Memory B cell (primary cell): ENCODE data around the gene CDH13.

Experiments used
- ATAC-seq: fragments of 150-1000 bp; cut with Tn5 transposase; 2 replicates; pipeline ENCODE4 v1.10.0; 2021; ENCODE audit warnings: low read depth, mild to moderate bottlenecking, moderate library complexity
- DNase-seq, 2 donors: peaks; one replicate each; pipeline ENCODE4 v3.0.0; 2022; ENCODE audit warnings: low spot score in 2 of 2
- H3K27ac Mint-ChIP-seq: one replicate; pipeline ENCODE4 v1.8.0; 2022; ENCODE audit warnings: mild to moderate bottlenecking, moderate library complexity, mixed read lengths
- H3K27me3 Mint-ChIP-seq: one replicate; pipeline ENCODE4 v1.8.0; 2022; ENCODE audit warnings: mixed read lengths
- H3K36me3 Mint-ChIP-seq: one replicate; pipeline ENCODE4 v1.8.0; 2022; ENCODE audit warnings: mild to moderate bottlenecking, mixed read lengths
- H3K4me1 Mint-ChIP-seq: one replicate; pipeline ENCODE4 v1.8.0; 2022; ENCODE audit warnings: mixed read lengths
- H3K4me3 Mint-ChIP-seq: one replicate; pipeline ENCODE4 v1.8.0; 2022; ENCODE audit warnings: mild to moderate bottlenecking, moderate library complexity, mixed read lengths
- H3K9me3 Mint-ChIP-seq: one replicate; pipeline ENCODE4 v1.8.0; 2022; ENCODE audit warnings: mixed read lengths

Gene CDH13

GRCh38 chr16:83808573-83809014, 1181.8 kb downstream of the CDH13 start:
- no peak for DNase-seq
- Mint-ChIP-seq H3K9me3 (peaks cover 2% of the 10 kb centered on the region), H3K4me1 (peaks cover 32% of the 10 kb centered on the region), H3K4me3 (peak overlapping the region; percentile 99), H3K27me3 (no peaks in the 10 kb centered on the region), H3K36me3 (peaks cover 20% of the 10 kb centered on the region), H3K27ac (peak overlapping the region; percentile 95)
- no peak for ATAC-seq

DNA sequence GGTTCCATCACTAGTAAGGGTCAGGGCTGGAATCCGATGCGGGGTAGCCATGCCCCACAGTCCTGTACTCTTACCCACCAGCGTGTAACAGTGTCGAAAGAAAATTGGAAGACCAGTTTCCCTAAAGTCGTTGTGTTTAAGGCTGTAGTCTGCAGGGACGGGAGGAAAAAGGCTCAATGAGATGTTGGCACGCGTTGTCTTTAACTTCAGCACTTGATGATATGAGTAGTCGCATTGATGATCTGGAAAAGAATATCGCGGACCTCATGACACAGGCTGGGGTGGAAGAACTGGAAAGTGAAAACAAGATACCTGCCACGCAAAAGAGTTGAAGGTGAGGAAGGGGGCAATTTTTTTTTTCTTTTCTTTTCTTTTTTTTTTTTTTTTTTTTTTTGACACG, 1182.3 kb downstream of the CDH13 start:
- DNase-seq (no peak), ATAC-seq (no peak)
- no peaks in the 10 kb centered on the region for H3K27me3 Mint-ChIP-seq
- peaks cover 27% of the 10 kb centered on the region for H3K4me1 Mint-ChIP-seq
- H3K36me3 Mint-ChIP-seq = peaks cover 20% of the 10 kb centered on the region
- peak overlapping the region; percentile 99 for H3K4me3 Mint-ChIP-seq
- peak overlapping the region; percentile 95 for H3K27ac Mint-ChIP-seq
- peaks cover 2% of the 10 kb centered on the region for H3K9me3 Mint-ChIP-seq

DNA sequence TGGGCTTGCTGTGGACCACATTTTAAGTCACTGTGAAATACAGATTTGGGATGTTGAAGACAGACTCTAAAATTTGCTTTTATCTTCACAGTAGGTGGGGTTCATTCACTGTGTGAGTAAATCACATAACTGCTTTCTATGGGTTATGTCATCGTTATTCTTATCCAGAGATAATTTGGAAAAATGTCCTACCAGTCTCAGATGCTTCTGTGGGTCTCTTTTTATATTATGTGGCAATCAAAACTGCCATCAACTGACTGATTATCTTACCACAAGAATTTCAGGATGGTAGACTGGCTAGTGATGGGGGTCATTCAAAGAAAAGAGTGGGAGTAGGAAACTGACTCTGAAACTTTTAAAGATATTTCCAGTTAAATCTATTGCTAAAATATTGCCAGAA, 1184.1 kb downstream of the CDH13 start:
- Mint-ChIP-seq H3K27ac (peak overlapping the region; percentile 31), H3K4me1 (peaks cover 20% of the 10 kb centered on the region), H3K4me3 (no peak overlapping the region), H3K27me3 (no peaks in the 10 kb centered on the region), H3K36me3 (peaks cover 20% of the 10 kb centered on the region), H3K9me3 (peaks cover 2% of the 10 kb centered on the region)
- ATAC-seq (no peak), DNase-seq (no peak)

DNA sequence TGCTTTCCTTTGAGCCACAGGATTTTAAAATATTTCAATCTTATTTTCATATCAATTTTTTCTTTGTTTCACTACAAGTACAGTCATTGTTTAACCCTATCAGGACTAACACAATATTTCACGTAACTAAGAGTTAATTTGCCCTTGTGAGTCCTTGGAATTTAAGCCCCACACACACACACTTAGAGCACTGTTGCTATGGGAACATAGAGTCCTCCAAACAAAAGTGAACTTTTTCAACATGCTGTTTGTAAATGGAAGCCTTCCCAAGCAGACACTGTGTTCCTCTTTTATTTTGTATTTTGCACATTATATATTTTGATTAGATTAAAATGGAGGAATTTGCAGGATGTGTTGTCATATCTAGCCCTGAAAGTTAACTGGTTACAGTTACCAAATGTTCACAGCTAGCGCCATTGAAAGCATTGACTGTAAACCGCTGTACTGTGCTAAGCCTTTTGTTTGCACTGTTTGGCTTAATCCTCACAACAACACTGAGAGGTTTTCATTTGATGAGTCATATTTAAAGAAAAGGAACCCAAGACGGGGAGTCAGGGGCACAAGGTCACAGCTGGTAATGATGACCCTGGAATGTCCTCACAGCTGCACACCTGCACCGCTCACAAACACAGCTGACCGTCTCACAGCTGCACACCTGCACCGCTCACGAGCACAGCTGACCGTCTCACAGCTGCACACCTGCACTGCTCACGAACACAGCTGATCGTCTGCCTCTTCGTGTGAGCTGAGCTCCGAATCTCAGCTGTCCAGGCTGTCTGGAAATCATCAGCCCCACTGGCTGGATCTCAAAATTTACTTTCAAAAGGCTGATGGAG, 1187.3 kb downstream of the CDH13 start:
- peaks cover 16% of the 10 kb centered on the region for H3K36me3 Mint-ChIP-seq
- peaks cover 2% of the 10 kb centered on the region for H3K4me1 Mint-ChIP-seq
- no peak for DNase-seq
- no peak overlapping the region for H3K27ac Mint-ChIP-seq
- H3K27me3 Mint-ChIP-seq = no peaks in the 10 kb centered on the region
- ATAC-seq = peak; percentile 70
- no peak overlapping the region for H3K4me3 Mint-ChIP-seq
- H3K9me3 Mint-ChIP-seq = no peaks in the 10 kb centered on the region

GRCh38 chr16:83814659-83814985, 1187.9 kb downstream of the CDH13 start:
- no peak for DNase-seq
- no peak overlapping the region for H3K27ac Mint-ChIP-seq
- H3K27me3 Mint-ChIP-seq = no peaks in the 10 kb centered on the region
- H3K4me1 Mint-ChIP-seq = no peaks in the 10 kb centered on the region
- no peak for ATAC-seq
- no peak overlapping the region for H3K4me3 Mint-ChIP-seq
- peaks cover 14% of the 10 kb centered on the region for H3K36me3 Mint-ChIP-seq
- no peaks in the 10 kb centered on the region for H3K9me3 Mint-ChIP-seq

GRCh38 chr16:83817022-83817421, 1190.3 kb downstream of the CDH13 start:
- Mint-ChIP-seq H3K9me3 (no peaks in the 10 kb centered on the region), H3K36me3 (peaks cover 7% of the 10 kb centered on the region), H3K27ac (no peak overlapping the region), H3K4me3 (no peak overlapping the region), H3K4me1 (no peaks in the 10 kb centered on the region), H3K27me3 (peaks cover 4% of the 10 kb centered on the region)
- DNase-seq = no peak
- no peak for ATAC-seq

DNA sequence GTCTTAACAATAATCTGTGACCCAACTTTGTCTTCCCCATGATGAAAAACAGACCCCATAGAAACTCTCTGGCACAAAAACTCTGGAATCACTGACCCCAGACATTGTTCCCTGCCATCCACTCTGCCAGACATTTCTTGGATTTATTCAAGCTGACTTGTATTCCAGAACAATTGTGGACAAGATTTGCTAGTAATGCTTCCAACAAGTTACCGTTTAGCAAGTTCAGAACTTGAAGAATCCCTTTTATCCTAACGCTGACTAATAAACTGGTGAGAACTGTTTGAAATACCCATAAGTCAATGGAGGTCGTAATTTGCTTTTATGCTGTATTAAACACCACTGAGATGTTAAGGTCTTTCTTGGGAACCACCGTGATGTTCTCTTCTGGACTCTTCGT, 1191.5 kb downstream of the CDH13 start:
- no peak overlapping the region for H3K27ac Mint-ChIP-seq

GRCh38 chr16:83819361-83819760, 1192.6 kb downstream of the CDH13 start:
- Mint-ChIP-seq H3K4me1 (no peaks in the 10 kb centered on the region), H3K9me3 (no peaks in the 10 kb centered on the region), H3K36me3 (no peaks in the 10 kb centered on the region), H3K27me3 (peaks cover 6% of the 10 kb centered on the region), H3K4me3 (no peak overlapping the region), H3K27ac (no peak overlapping the region)
- ATAC-seq = no peak
- no peak for DNase-seq

More for the DNA sequence above, 1191.5 kb downstream of the CDH13 start:
- no peak for DNase-seq
- no peaks in the 10 kb centered on the region for H3K4me1 Mint-ChIP-seq
- H3K9me3 Mint-ChIP-seq = no peaks in the 10 kb centered on the region
- peaks cover 6% of the 10 kb centered on the region for H3K27me3 Mint-ChIP-seq
- no peak for ATAC-seq
- H3K36me3 Mint-ChIP-seq = peaks cover under 1% of the 10 kb centered on the region
- H3K4me3 Mint-ChIP-seq = no peak overlapping the region

DNA sequence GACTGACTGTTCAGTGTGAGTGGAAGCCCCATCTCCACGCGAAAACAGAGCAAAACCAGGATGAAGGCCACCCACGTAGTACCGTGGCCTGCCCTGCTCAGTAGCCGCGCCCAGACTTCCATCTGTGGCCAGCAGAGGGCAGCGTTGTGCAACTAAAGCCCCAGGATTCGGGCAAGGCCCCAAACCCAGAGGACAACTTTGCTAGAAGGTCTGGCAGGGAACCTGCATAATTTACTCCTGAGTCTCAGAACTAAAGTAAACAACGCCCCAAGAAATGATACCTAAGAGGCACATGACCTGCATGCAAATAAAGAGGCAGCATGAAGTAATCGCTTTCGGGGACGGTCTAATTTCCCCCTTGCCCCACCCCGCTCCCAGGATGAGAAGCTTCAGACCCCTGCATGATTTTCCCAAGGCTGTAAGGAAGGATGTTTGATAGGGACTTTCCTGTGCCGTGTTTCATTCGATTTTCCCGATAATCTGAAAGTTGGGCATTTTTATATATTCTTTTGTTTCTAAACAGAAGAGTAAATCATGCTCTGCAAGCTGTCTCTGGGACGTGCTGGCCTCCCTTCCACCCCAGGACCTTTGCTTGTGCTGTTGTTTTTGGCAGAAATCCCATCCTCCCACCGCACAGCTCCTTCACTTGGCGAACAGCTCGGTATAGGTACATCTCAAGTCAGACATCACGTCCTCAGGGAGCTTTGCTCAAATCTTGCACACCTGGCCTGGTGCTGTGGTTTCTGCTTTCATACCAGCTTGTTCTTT, 1199.6 kb downstream of the CDH13 start:
- no peaks in the 10 kb centered on the region for H3K36me3 Mint-ChIP-seq
- peaks cover 3% of the 10 kb centered on the region for H3K27me3 Mint-ChIP-seq
- no peaks in the 10 kb centered on the region for H3K9me3 Mint-ChIP-seq
- ATAC-seq (peak; percentile 91), DNase-seq (peak; percentile 86 to 93)
- H3K4me1 Mint-ChIP-seq = peaks cover 6% of the 10 kb centered on the region
- no peak overlapping the region for H3K27ac Mint-ChIP-seq
- no peak overlapping the region for H3K4me3 Mint-ChIP-seq

GRCh38 chr16:83830091-83830768, 1203.5 kb downstream of the CDH13 start:
- Mint-ChIP-seq H3K36me3 (no peaks in the 10 kb centered on the region), H3K9me3 (no peaks in the 10 kb centered on the region), H3K27ac (no peak overlapping the region), H3K4me3 (no peak overlapping the region), H3K4me1 (peaks cover 6% of the 10 kb centered on the region), H3K27me3 (no peaks in the 10 kb centered on the region)
- ATAC-seq = no peak
- no peak for DNase-seq

DNA sequence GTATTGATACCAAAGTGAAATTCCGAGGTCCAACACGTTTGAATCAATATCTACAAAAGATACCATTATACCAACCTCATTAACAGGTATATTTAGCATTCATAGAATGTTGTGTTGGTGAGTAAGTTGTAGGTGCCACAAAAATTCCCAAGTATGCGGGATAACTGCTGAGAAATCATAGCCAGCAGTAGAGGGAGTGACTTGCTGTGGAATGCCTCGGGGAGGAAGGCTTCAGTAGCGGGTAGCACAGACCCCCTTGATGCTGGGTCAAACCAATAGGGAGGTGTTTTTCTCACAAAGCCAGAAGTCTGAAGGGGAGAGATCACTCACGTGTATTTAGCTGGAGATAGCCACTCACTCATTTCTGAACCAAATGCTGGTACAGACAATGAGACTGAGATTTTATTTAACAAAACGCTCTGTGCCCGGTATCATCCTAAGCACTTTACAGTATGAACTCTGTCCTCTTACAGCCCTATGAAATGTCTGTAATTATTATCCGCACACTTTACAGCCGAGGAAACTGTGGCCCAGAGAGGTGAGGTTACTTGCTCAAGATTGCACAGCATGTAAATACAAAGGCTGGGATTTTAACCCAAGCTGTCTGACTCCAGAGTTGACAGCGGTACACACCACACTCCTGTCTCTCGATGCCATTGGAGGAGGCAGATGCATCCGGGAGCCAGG, 1204.1 kb downstream of the CDH13 start:
- ATAC-seq (no peak), DNase-seq (no peak)
- Mint-ChIP-seq H3K9me3 (no peaks in the 10 kb centered on the region), H3K27me3 (no peaks in the 10 kb centered on the region), H3K4me1 (peaks cover 3% of the 10 kb centered on the region), H3K4me3 (no peak overlapping the region), H3K27ac (no peak overlapping the region), H3K36me3 (no peaks in the 10 kb centered on the region)

GRCh38 chr16:83831456-83831987, 1204.8 kb downstream of the CDH13 start:
- ATAC-seq = no peak
- no peaks in the 10 kb centered on the region for H3K27me3 Mint-ChIP-seq
- no peak overlapping the region for H3K27ac Mint-ChIP-seq

GRCh38 chr16:83833921-83834320, 1207.2 kb downstream of the CDH13 start:
- H3K4me1 Mint-ChIP-seq = peaks cover 2% of the 10 kb centered on the region
- no peak for DNase-seq
- H3K27ac Mint-ChIP-seq = no peak overlapping the region
- H3K4me3 Mint-ChIP-seq = no peak overlapping the region
- peaks cover 2% of the 10 kb centered on the region for H3K36me3 Mint-ChIP-seq
- no peak for ATAC-seq
- H3K9me3 Mint-ChIP-seq = peaks cover 1% of the 10 kb centered on the region
- H3K27me3 Mint-ChIP-seq = peaks cover 5% of the 10 kb centered on the region

More at GRCh38 chr16:83831456-83831987, 1204.8 kb downstream of the CDH13 start:
- no peak for DNase-seq
- peaks cover 2% of the 10 kb centered on the region for H3K4me1 Mint-ChIP-seq
- H3K4me3 Mint-ChIP-seq = no peak overlapping the region
- no peaks in the 10 kb centered on the region for H3K36me3 Mint-ChIP-seq
- H3K9me3 Mint-ChIP-seq = no peaks in the 10 kb centered on the region
